Body of pancreas (tissue), 4 donors: ENCODE data around the gene RBM19.

Source experiments
- CTCF ChIP-seq, 7 experiments: fragments of 450-650 bp in 4 of 7; fragments of 200-600 bp in 3 of 7; sonication (generic) in 3 of 7; IDR thresholded peaks; one replicate each; pipeline ENCODE4 v1.5.1; 2016 to 2019; ENCODE audit warnings: antibody characterized with exemption in 7 of 7
- POLR2A ChIP-seq, 3 donors: fragments of 450-650 bp; IDR thresholded peaks; one replicate each; pipeline ENCODE4 v1.6.1; 2016; ENCODE audit warnings: antibody characterized with exemption in 3 of 3, mild to moderate bottlenecking in 2 of 3

DNA sequence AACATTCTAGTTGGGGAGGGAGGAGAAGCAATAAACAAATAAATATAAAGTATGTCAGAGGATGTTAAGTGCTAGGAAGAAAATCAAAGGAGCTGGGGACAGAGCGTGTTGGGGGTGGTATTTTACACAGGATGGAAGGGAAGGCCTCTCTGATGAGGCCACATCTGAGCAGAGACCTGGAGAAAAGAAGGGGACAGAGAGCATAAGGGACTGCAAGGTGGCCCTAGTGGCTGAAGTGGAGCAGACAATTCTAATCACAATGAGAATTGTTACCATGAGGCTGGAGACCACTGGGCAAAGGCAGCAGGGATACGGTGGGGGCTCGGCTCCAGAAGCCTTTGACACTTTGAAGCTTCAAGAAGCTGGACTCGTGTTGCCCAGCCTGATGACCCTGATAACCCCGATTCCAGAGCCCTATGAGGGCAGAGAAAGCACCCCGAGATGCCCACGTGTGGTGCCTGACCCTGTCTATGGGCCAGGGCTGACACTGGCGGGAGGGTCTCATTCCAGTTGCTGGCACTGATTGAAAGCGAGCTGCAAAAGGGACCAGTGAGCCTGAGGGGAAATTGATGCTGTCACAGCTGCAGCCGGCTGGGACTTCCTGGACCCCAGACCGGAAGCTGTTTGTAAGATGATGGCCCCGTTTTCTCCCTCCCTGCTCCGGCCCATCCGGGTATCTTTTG is 169.1 kb downstream of the RBM19 start:
- no peak for TF ChIP-seq CTCF (IDR thresholded peaks at IDR 0.05)
- TF ChIP-seq POLR2A (IDR thresholded peaks at IDR 0.05): no peak
